OCI-LY1 (cell line): Measurements from ENCODE around the gene TMED10.

Experiments
- H2AFZ ChIP-seq: fragments of 200-600 bp; sonication (generic), shearing (Covaris generic); 2 replicates; pipeline ENCODE4 v1.6.0; 2014; ENCODE audit warnings: antibody characterized with exemption, mild to moderate bottlenecking, low read length
- H3F3A ChIP-seq: fragments of 200-600 bp; sonication (generic), shearing (Covaris generic); 2 replicates; pipeline ENCODE4 v1.6.0; 2014; ENCODE audit warnings: mild to moderate bottlenecking, antibody characterized with exemption, low read length, moderate library complexity; ENCODE audit not compliant: insufficient read depth
- H3K27ac ChIP-seq: fragments of 200-600 bp; sonication (generic); 2 replicates; pipeline ENCODE4 v1.5.1; 2014; ENCODE audit warnings: low read length, mixed run types, mild to moderate bottlenecking, low read depth; ENCODE audit not compliant: poor library complexity, severe bottlenecking
- H3K27me3 ChIP-seq: fragments of 200-600 bp; sonication (generic); 2 replicates; pipeline ENCODE4 v1.6.0; 2014; ENCODE audit warnings: antibody characterized with exemption, mild to moderate bottlenecking, low read length, moderate library complexity; ENCODE audit not compliant: insufficient read depth
- H3K36me3 ChIP-seq: fragments of 200-600 bp; sonication (generic); 2 replicates; pipeline ENCODE4 v1.6.1; 2014; ENCODE audit warnings: mild to moderate bottlenecking, antibody characterized with exemption, low read length, moderate library complexity, mixed read lengths; ENCODE audit not compliant: insufficient read depth
- H3K4me1 ChIP-seq: fragments of 200-600 bp; sonication (generic); 2 replicates; pipeline ENCODE4 v1.5.1; 2014; ENCODE audit warnings: mild to moderate bottlenecking, low read length, moderate library complexity; ENCODE audit not compliant: insufficient read depth, severe bottlenecking
- H3K4me2 ChIP-seq: fragments of 200-600 bp; sonication (generic), shearing (Covaris generic); 2 replicates; pipeline ENCODE4 v1.6.1; 2014; ENCODE audit warnings: low read length
- H3K4me3 ChIP-seq: fragments of 200-600 bp; sonication (generic); 2 replicates; pipeline ENCODE4 v1.5.1; 2014; ENCODE audit warnings: low read length, low read depth, mild to moderate bottlenecking, mixed read lengths; ENCODE audit not compliant: poor library complexity, severe bottlenecking
- H3K79me2 ChIP-seq: fragments of 200-600 bp; shearing (Covaris generic); 2 replicates; pipeline ENCODE4 v1.6.1; 2016; ENCODE audit warnings: mixed run types, low read length, mixed read lengths; ENCODE audit not compliant: insufficient read depth
- H3K9ac ChIP-seq: fragments of 200-600 bp; sonication (generic), shearing (Covaris generic); 2 replicates; pipeline ENCODE4 v1.6.1; 2014; ENCODE audit warnings: mild to moderate bottlenecking, low read length, mixed read lengths
- H3K9me2 ChIP-seq: fragments of 200-600 bp; sonication (generic), shearing (Covaris generic); 2 replicates; pipeline ENCODE4 v1.6.1; 2014; ENCODE audit warnings: low read depth, mild to moderate bottlenecking, low read length, mixed read lengths
- H3K9me3 ChIP-seq: fragments of 200-600 bp; shearing (Covaris generic); 2 replicates; pipeline ENCODE4 v1.6.1; 2014; ENCODE audit warnings: low read length, mixed read lengths
- H4K20me1 ChIP-seq: fragments of 200-600 bp; sonication (generic), shearing (Covaris generic); 2 replicates; pipeline ENCODE4 v1.6.0; 2016; ENCODE audit warnings: mild to moderate bottlenecking, low read length; ENCODE audit not compliant: insufficient read depth
- CTCF ChIP-seq: fragments of 200-600 bp; sonication (generic), shearing (Covaris generic); IDR thresholded peaks from 2 replicates; pipeline ENCODE4 v1.5.1; 2017; ENCODE audit warnings: mild to moderate bottlenecking, antibody characterized with exemption, low read length, moderate library complexity, mixed read lengths
- EZH2 ChIP-seq: fragments of 200-600 bp; sonication (generic), shearing (Covaris generic); IDR thresholded peaks from 2 replicates; pipeline ENCODE4 v1.8.0; 2017; ENCODE audit warnings: borderline replicate concordance, mixed run types, mild to moderate bottlenecking, antibody characterized with exemption, low read length, moderate library complexity, mixed read lengths

The TMED10 gene

GRCh38 chr14:75119056-75119455 lies 57.4 kb downstream of the TMED10 start:
- Histone ChIP-seq H3K4me3 (no peak overlapping the region), H2AFZ (no peak overlapping the region), H3K79me2 (no peaks in the 10 kb centered on the region), H3K4me2 (no peak overlapping the region), H3K4me1 (peaks cover 2% of the 10 kb centered on the region), H3K9me3 (no peaks in the 10 kb centered on the region), H3K36me3 (peaks cover 73% of the 10 kb centered on the region), H3K27ac (no peak overlapping the region), H3K9me2 (no peaks in the 10 kb centered on the region), H3F3A (no peaks in the 10 kb centered on the region), H3K27me3 (no peaks in the 10 kb centered on the region), H3K9ac (no peak overlapping the region), H4K20me1 (no peaks in the 10 kb centered on the region)
- TF ChIP-seq CTCF (no peak), EZH2 (no peak)

GRCh38 chr14:75113932-75114539 lies 62.4 kb downstream of the TMED10 start:
- Histone ChIP-seq H3K9ac (no peak overlapping the region), H3K4me1 (no peaks in the 10 kb centered on the region), H4K20me1 (no peaks in the 10 kb centered on the region), H3K9me2 (no peaks in the 10 kb centered on the region), H3F3A (no peaks in the 10 kb centered on the region), H3K4me2 (no peak overlapping the region), H3K9me3 (no peaks in the 10 kb centered on the region), H3K36me3 (peaks cover 96% of the 10 kb centered on the region), H3K4me3 (no peak overlapping the region), H3K27ac (no peak overlapping the region), H3K79me2 (no peaks in the 10 kb centered on the region), H2AFZ (no peak overlapping the region), H3K27me3 (no peaks in the 10 kb centered on the region)
- no peak for TF ChIP-seq CTCF
- TF ChIP-seq EZH2 = no peak

- no peaks in the 10 kb centered on the region for H3K27me3 ChIP-seq
- no peak overlapping the region for H3K27ac ChIP-seq
- no peak overlapping the region for H3K9ac ChIP-seq
- no peaks in the 10 kb centered on the region for H3K79me2 ChIP-seq
- H3K9me3 ChIP-seq = no peaks in the 10 kb centered on the region
- TF ChIP-seq EZH2 = no peak
- TF ChIP-seq CTCF = no peak
- peaks cover 94% of the 10 kb centered on the region for H3K36me3 ChIP-seq
- H3K4me2 ChIP-seq = no peak overlapping the region
- H3K4me1 ChIP-seq = no peaks in the 10 kb centered on the region
- H3F3A ChIP-seq = no peaks in the 10 kb centered on the region
- no peaks in the 10 kb centered on the region for H3K9me2 ChIP-seq
- H3K4me3 ChIP-seq = no peak overlapping the region
- H4K20me1 ChIP-seq = no peaks in the 10 kb centered on the region
- no peak overlapping the region for H2AFZ ChIP-seq
Measured at GRCh38 chr14:75109877-75110276, 66.5 kb downstream of the TMED10 start.
